GM10248 (cell line): Measurements from ENCODE around the gene AK9.

Source experiments
- CTCF ChIA-PET: fragments of 300-600 bp; sonication (Branson Sonifier 250); formaldehyde crosslinking; extraction: SDS; loops from one replicate; lab custom pipeline; 2021; ENCODE audit warnings: antibody characterized with exemption; lab: Yijun Ruan, JAX
- POLR2A ChIA-PET: fragments of 350-650 bp; sonication (Branson Sonifier 250); formaldehyde crosslinking; extraction: SDS; loops from one replicate; lab custom pipeline; 2020; ENCODE audit warnings: antibody characterized with exemption; lab: Yijun Ruan, JAX
- DNase-seq: peaks from one replicate; pipeline ENCODE4 v3.0.0; 2012; ENCODE audit errors: extremely low spot score
- CTCF ChIP-seq: IDR thresholded peaks from 2 replicates; pipeline ENCODE4 v1.5.1; 2012; ENCODE audit warnings: mild to moderate bottlenecking, low read depth; ENCODE audit errors: extremely low read depth, missing control alignments, control extremely low read depth

The AK9 gene

DNA sequence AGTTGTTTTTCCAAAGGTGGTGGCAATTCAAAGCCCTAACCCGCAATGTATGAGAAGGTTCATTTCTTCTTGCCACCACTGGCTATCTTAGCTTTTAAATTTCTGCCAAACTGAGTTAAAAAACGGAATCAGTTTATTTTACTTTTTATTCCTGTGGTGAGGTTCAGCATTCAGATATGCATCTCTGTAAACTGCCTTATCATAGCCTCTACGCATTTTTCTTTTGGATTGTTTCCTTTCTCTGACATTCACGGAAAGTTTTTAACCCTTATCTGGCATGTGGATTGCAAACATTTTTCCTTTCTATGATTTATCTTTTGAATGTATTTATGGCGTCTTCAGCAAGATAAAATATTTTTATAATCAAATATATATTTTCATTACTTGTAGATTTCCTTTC is 37.7 kb downstream of the AK9 start:
- CTCF ChIA-PET = no interaction called here
- POLR2A ChIA-PET = no interaction called here
- TF ChIP-seq CTCF = no peak
- DNase-seq = no peak

GRCh38 chr6:109644131-109644530 is 46.9 kb downstream of the AK9 start:
- ChIA-PET CTCF (interaction anchor here (1.1 kb wide), 1 partner anchor 9 kb away, joined by 4 read pairs; no protein-coding TSS in a partner anchor), POLR2A (no interaction called here)
- DNase-seq = no peak
- TF ChIP-seq CTCF = no peak

DNA sequence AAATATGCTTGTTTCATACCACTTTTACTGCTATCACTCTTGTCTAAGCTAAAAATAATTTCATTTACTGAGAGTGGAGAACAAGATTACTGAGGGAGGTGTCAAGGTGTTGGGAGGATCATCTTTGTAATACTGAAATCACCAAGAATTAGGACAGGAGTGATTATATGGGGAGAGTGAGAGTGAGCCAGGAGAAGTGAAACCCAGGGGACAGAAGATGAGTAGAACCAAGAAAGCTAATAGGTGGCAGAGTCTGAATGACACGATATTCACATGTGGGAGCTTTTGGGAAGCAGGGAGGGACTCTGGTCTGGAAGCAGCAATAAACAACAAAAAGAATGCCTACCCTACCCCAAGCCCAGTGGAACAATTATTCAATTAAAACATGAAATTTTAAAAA is 58.6 kb downstream of the AK9 start:
- POLR2A ChIA-PET = no interaction called here
- CTCF ChIA-PET = interaction anchor here (0.8 kb wide), 1 partner anchor 19 kb away, joined by 3 read pairs; no protein-coding TSS in a partner anchor
- no peak for DNase-seq
- no peak for TF ChIP-seq CTCF

DNA sequence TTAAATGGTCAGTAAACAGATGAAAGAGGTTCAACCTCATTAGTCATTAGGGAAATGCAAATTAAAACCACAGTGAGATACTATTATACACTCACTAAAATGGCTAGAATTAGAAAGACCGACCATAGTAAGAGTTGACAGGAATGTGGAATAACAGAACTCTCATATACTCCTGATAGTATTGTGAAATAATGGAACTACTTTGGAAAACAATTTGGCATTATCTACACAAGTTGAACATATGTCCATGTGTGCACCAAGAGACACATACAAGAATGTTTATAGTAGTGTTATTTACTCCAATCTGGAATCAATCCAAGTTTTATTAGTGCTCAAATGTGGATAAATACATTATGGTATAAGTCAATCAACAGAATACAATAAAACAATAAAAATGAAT is 59.6 kb downstream of the AK9 start:
- no peak for DNase-seq

GRCh38 chr6:109628158-109629000 is 62.6 kb downstream of the AK9 start:
- no peak for DNase-seq
- POLR2A ChIA-PET = no interaction called here
- no peak for TF ChIP-seq CTCF
- CTCF ChIA-PET = no interaction called here

More for the DNA sequence above, 59.6 kb downstream of the AK9 start:
- POLR2A ChIA-PET = no interaction called here
- CTCF ChIA-PET = no interaction called here
- TF ChIP-seq CTCF = no peak

- DNase-seq = no peak
- ChIA-PET POLR2A (no interaction called here), CTCF (interaction anchor here (1.2 kb wide), 1 partner anchor 34 kb away, joined by 3 read pairs; no protein-coding TSS in a partner anchor)
- TF ChIP-seq CTCF = no peak
Measured at GRCh38 chr6:109626311-109626710, 64.7 kb downstream of the AK9 start.
